Mesendoderm (in vitro differentiated cells): ENCODE results near the gene S100P.

ENCODE experiments used
- DNase-seq: peaks from one replicate; pipeline ENCODE4 v3.0.0; 2013
- H2AK5ac ChIP-seq: 2 replicates; pipeline ENCODE4 v1.6.1; 2013; ENCODE audit warnings: low read length, inconsistent platforms
- H2BK120ac ChIP-seq: 2 replicates; pipeline ENCODE4 v1.6.1; 2013; ENCODE audit warnings: low read depth, mild to moderate bottlenecking, low read length, moderate library complexity, mixed read lengths
- H2BK15ac ChIP-seq: replicated peaks from 2 replicates; pipeline ENCODE4 v1.6.1; 2013; ENCODE audit warnings: low read depth, mild to moderate bottlenecking, moderate library complexity
- H2BK5ac ChIP-seq: 2 replicates; pipeline ENCODE4 v1.6.1; 2013; ENCODE audit warnings: low read length, inconsistent platforms
- H3K18ac ChIP-seq: 2 replicates; pipeline ENCODE4 v1.6.1; 2013; ENCODE audit warnings: mild to moderate bottlenecking, low read length, mixed read lengths
- H3K23ac ChIP-seq: one replicate; pipeline ENCODE4 v1.6.1; 2013; ENCODE audit warnings: low read length
- H3K27ac ChIP-seq: 2 replicates; pipeline ENCODE4 v1.5.1; 2013; ENCODE audit warnings: low read depth, mild to moderate bottlenecking, inconsistent platforms, low read length, moderate library complexity
- H3K27me3 ChIP-seq: 2 replicates; pipeline ENCODE4 v1.6.1; 2013; ENCODE audit warnings: low read length, control low read depth, mild to moderate bottlenecking, inconsistent platforms; ENCODE audit not compliant: insufficient read depth, poor library complexity
- H3K36me3 ChIP-seq: 2 replicates; pipeline ENCODE4 v1.6.1; 2013; ENCODE audit warnings: low read length, inconsistent platforms; ENCODE audit not compliant: control insufficient read depth, insufficient read depth
- H3K4ac ChIP-seq: one replicate; pipeline ENCODE4 v1.6.1; 2013; ENCODE audit warnings: low read depth, mild to moderate bottlenecking, low read length, moderate library complexity
- H3K4me1 ChIP-seq: 2 replicates; pipeline ENCODE4 v1.6.1; 2013; ENCODE audit warnings: low read depth, low read length, inconsistent platforms; ENCODE audit not compliant: control insufficient read depth
- H3K4me2 ChIP-seq: 2 replicates; pipeline ENCODE4 v1.6.1; 2013; ENCODE audit warnings: low read length
- H3K4me3 ChIP-seq: 2 replicates; pipeline ENCODE4 v1.5.1; 2013; ENCODE audit warnings: mild to moderate bottlenecking, low read length
- H3K56ac ChIP-seq: one replicate; pipeline ENCODE4 v1.6.1; 2013; ENCODE audit warnings: low read length
- H3K79me1 ChIP-seq: 2 replicates; pipeline ENCODE4 v1.6.1; 2013; ENCODE audit warnings: low read length, inconsistent platforms
- H3K79me2 ChIP-seq: 2 replicates; pipeline ENCODE4 v1.6.1; 2013; ENCODE audit warnings: mild to moderate bottlenecking, low read length; ENCODE audit not compliant: control insufficient read depth, insufficient read depth
- H3K9ac ChIP-seq: 2 replicates; pipeline ENCODE4 v1.6.1; 2013; ENCODE audit warnings: low read length, inconsistent platforms
- H4K5ac ChIP-seq: one replicate; pipeline ENCODE4 v1.6.1; 2013; ENCODE audit warnings: low read length
- H4K8ac ChIP-seq: one replicate; pipeline ENCODE4 v1.6.1; 2013; ENCODE audit warnings: low read depth, mild to moderate bottlenecking, control low read depth, low read length, moderate library complexity
- WGBS: extraction: QIAGEN DNeasy Blood & Tissue Kit; methylation state at CpG from one replicate; pipeline ENCODE4 v1.1.7; 2013; ENCODE audit warnings: low lambda C conversion rate, missing lambda C conversion rate; ENCODE audit not compliant: insufficient coverage; ENCODE audit errors: extremely low coverage; 5-methylcytosine and 5-hydroxymethylcytosine counted together

The S100P gene

DNA sequence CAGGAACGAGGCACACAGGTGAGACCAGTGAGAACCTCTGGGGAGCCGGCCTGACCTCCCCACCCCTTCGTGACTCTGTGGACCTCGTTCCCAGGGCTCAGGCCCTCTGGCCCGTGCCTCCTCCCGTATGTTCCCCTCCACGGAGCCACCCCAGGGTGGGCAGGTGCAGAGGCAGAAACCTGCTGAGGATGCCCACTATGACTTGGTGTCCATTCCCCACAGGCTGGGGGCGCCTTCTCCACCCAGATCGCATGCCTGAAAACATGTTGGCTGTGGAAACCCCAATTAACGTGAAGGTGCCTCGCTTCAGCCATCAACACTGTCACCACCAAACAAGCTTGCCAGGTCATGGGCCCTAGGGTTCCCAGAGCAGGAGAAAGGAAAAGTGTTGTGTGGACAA is 49.3 kb downstream of the S100P start:
- no peak overlapping the region for H2BK120ac ChIP-seq
- no peak overlapping the region for H3K27ac ChIP-seq
- H3K4ac ChIP-seq, result no peak overlapping the region
- no peak overlapping the region for H3K23ac ChIP-seq
- H2BK5ac ChIP-seq, result no peak overlapping the region
- no peaks in the 10 kb centered on the region for H3K4me1 ChIP-seq
- no CpG with 5 or more reads among the region's 11 CpGs for WGBS
- no peaks in the 10 kb centered on the region for H3K27me3 ChIP-seq
- no peak overlapping the region for H3K9ac ChIP-seq
- H3K36me3 ChIP-seq, result no peaks in the 10 kb centered on the region
- no peak overlapping the region for H3K56ac ChIP-seq
- no peak overlapping the region for H2AK5ac ChIP-seq
- DNase-seq, result no peak
- H3K18ac ChIP-seq, result no peak overlapping the region
- no peaks in the 10 kb centered on the region for H3K79me2 ChIP-seq
- no peak overlapping the region for H3K4me3 ChIP-seq
- no peak overlapping the region for H2BK15ac ChIP-seq
- no peak overlapping the region for H4K5ac ChIP-seq
- no peaks in the 10 kb centered on the region for H3K79me1 ChIP-seq
- no peak overlapping the region for H4K8ac ChIP-seq
- no peak overlapping the region for H3K4me2 ChIP-seq
